GM23248 (cell line): ENCODE data around the gene BMI1.

ENCODE experiments used
- EZH2 ChIP-seq: fragments of 200-600 bp; sonication (generic); IDR thresholded peaks from 2 replicates; pipeline ENCODE4 v1.6.1; 2018; ENCODE audit warnings: antibody characterized with exemption, mild to moderate bottlenecking; ENCODE audit not compliant: insufficient read depth, poor library complexity, severe bottlenecking
- EZH2phosphoT487 ChIP-seq: fragments of 200-600 bp; sonication (generic); IDR thresholded peaks from 2 replicates; pipeline ENCODE4 v1.6.1; 2018; ENCODE audit warnings: antibody characterized with exemption, moderate library complexity, mild to moderate bottlenecking, low read depth; ENCODE audit not compliant: insufficient read depth

- TF ChIP-seq EZH2phosphoT487 (no peak), EZH2 (no peak)
Observed at GRCh38 chr10:22301193-22301592, 19.7 kb upstream of the BMI1 start.
